HG03565 (cell line): ENCODE data around the gene MCCC1.
"Not testable (repeated sequence)": the region's sequence is repeated elsewhere in the genome, so short reads cannot be mapped to it uniquely, and the experiment has no call there.

Experiments used
- ATAC-seq: cut with Tn5 transposase; IDR thresholded peaks from one replicate; pipeline ENCODE4 v1.9.1; 2021; ENCODE audit warnings: mild to moderate bottlenecking, moderate library complexity; ENCODE audit not compliant: unreplicated experiment

MCCC1 gene

DNA sequence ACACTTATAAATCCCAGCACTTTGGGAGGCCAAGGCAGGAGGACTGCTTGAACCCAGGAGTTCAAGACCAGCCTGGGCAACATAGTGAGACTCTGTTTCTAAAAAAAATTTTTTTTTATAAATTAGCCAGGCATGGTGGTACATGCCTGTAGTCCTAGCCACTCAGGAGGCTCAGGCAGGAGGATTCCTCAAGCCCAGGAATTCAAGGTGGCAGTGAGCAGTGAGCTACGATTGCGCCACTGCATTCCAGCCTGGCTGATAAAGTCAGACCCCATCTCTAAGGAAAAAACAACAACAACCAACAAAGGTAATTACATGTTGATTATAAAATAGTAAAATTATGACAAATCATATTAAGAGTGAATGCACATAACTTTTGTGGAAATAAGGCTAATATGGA is 40.9 kb downstream of the MCCC1 start:
- no peak for ATAC-seq

DNA sequence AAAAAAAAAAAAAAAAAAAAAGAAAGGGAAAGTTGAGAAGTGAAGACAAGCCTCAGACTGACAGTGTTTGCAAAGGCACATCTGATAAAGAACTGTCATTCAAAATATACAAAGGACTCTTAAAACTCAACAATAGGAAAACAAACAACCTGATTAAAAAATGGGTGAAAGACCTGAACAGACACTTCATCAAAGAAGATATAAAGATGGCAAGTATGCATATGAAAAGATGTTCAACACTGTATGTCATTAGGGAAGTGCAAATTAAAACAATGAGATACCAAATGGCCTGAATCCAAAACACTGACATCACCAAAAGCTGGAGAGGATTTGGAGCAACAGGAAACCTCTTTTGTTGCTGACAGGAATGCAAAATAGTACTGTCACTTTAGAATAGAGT is 48.6 kb downstream of the MCCC1 start:
- ATAC-seq, result no peak

DNA sequence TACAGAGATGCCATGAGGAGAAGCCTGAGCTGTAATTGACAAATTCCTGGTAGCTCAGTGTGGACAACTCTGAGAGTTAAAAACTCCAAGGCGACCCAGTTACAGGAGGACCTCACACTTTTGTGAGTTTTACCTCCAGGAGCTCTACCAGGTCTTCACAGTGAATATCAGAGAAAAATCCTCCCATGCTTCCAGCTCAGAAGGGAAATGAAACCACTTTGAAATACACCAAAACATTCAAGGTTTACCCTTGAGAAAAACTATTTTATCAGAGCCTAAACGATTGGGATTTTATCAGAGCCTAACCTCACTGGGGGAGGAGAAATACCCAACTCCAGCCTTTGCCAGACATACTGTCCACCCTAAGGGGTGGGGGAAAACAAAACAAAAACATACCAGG is 52.4 kb downstream of the MCCC1 start:
- ATAC-seq, result no peak

DNA sequence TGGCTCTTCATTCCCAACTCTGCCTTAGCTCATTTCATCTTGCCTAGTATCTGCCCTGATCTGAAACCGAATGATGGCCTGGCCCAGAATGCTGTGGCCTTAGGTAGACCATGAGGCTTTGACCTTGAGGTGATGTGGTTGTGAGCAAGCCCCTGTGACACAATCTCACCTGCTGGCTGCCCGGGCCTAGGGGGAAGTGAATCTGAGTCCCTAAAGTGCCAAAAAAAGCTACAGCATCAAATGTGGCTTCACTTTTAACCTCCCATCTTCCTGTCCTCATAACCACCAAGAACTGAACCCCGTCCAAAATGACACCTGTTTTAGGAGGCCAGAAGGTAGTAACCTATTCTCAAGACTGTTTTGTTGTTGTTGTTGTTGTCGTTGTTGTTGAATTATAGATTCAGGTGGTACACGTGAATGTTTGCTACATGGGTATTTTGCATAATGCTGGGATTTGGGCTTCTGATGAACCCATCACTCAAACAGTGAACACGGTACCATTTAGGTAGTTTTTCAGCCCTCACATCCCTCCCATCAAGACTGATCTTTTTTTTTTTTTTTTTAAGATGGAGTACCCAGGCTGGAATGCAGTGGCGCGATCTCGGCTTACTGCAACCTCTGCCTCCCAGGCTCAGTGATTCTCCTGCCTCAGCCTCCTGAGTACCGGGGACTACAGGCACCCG is 54.6 kb downstream of the MCCC1 start:
- peak; percentile 95 for ATAC-seq

DNA sequence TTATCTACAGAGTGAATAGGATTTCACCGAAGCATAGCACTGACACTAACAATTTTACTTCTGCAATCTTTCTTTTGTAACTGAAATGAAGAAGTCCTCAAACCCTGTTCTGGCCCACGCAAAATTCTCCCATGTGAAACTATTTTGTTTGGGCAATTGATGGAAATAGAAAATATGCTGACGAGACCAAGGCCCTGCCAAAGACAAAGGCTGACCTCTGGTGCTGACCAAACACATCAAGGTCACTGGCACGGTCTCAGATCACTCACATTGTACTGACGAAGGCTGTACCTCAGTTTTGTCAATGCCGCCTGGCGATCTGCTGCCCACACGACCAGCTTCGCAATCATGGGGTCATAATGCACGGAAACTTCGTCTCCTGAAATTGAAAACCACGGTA is 60.5 kb downstream of the MCCC1 start:
- ATAC-seq, result no peak

DNA sequence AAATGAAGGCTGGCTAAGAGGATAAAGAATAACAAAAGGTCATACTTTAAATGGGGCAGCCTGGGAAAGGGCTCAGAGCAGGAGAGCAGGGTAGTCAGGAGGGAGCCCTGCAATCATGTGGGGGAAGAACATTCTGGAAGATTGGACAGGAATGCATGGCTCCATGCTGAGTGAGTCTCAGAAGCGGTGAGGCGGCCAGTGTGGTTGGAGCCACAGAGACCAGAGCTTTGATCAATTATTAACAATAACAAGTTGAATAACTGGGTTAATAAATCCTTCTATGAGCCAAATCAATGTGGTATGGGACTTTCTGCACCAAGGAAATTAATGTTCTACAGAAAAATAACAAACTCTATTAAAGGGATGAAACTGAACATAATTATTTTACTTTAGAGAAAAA is 61.1 kb downstream of the MCCC1 start:
- ATAC-seq, result no peak

DNA sequence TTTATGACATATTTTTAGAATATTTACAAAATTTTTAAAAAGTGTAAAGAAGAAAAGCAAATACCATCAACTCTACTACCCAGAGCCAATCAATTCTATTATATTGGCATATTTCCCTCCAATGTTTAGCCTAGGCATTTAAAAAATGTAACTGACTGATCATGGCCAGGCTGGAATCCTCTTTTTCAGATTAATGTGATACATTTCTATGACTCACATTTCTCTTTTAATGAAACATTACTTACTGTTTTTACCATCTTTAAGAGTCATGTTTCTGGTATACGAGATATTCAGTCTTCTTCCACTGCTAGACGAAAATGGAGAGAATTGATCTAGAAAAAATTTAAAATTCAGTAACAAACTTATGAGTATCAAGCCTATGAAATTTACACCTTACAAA is 65.5 kb downstream of the MCCC1 start:
- ATAC-seq, result no peak

DNA sequence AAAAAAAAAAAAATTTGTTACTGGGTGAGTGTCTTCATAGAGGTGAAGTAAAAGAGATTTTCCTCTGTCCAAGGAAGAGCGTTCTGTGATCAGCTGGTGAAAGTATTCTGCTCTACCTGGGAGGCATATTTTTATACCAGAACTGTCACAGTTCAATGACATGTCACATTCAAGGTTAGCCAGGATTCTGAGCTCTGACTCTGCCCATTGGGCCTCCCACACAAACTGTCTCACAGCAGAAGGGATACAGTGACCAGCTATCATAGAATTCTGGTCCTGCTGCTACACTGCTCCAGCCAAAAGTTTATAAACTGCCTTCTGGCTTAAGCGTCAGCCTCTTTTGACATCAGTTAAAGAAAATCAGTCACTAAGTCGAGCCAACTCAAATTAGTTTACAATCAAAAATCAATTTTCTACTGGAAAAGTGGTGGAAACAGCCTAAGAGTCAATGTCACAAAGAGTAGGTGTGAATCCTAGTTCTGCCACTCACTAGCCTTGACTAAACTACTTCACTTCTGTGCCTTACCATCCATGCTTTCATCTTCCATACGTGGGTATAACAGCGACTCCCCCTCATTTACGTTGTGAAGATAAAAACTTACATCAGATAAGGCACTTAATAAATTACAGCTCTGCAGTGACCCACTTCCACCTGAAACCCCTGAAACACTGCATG is 66.3 kb downstream of the MCCC1 start:
- no peak for ATAC-seq

DNA sequence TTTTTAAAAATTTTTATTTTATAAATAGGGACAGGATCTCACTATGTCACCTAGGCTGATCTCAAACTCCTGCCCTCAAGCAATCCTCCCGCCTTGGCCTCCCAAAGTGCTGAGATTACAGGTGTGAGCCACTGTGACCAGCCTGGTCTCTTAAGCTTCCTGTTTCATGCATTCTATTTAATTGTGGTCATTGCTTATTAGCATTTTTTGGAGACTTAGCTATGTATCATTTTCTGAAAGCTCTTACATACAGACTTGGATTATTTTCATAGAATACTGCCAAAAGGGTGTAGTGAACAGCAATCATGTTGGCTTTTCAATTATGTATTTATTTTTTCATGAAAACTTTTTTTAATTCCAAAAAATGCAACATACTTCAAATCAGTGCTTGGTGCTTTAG is 67.5 kb downstream of the MCCC1 start:
- no peak for ATAC-seq

DNA sequence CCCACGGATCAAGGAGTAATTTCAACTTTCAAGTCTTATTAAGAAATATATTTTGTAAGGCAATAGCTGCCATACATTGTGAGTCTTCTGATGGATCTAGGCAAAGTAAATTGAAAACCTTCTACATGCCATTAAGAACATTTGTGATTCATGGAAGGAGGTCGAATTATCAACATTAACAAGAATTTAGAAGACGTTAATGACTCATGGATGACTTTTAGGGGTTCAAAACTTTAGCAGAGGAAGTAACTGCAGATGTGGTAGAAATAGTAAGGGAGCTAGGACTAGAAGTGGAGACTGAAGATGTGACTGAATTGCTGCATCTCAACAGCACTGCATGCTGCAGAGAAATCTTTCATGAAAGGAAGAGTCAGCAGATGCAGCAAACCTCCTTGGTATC is 70.9 kb downstream of the MCCC1 start:
- no peak for ATAC-seq

DNA sequence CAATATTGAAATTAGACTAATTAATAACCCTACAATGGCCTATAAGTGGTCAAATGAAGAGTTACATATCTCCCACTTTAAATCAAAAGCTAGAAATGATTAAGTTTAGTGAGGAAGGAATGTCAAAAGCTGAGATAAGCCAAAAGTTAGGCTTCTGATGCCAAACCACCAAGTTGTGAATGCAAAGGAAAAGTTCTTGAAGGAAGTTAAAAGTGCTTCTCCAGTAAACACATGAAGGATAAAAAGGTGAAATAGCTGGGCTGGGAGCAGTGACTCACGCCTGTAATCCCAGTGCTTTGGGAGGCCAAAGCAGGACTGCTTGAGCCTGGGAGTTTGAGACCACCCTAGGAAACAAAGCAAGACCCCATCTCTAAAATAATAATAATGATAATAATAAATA is 72.0 kb downstream of the MCCC1 start:
- ATAC-seq, result no peak

DNA sequence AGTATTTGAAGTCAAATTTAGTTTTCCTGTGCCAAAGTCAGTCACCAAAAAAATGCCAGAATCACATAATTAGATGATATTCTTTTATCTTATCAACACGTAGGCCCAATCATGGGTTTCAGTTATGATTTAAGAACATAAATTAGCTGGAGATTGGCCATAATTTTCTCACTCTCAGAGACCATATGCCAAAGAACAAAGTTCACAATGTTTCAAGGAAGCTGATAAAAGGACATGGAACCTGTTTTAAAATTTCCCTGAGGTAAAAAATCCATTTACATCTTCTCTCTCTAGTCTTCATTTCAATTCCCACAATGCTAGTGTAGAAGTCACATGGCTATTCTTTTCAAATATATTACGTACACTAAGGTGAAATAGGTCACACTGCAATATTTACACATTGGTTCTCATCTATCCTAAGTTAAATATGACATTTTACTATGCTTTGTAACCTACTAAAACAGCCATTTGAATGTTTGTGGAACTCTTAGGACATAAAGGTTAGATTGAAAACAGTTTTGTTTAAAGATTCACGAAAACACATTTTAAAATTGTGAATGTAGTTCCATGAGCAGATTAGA is 76.3 kb downstream of the MCCC1 start:
- no peak for ATAC-seq

DNA sequence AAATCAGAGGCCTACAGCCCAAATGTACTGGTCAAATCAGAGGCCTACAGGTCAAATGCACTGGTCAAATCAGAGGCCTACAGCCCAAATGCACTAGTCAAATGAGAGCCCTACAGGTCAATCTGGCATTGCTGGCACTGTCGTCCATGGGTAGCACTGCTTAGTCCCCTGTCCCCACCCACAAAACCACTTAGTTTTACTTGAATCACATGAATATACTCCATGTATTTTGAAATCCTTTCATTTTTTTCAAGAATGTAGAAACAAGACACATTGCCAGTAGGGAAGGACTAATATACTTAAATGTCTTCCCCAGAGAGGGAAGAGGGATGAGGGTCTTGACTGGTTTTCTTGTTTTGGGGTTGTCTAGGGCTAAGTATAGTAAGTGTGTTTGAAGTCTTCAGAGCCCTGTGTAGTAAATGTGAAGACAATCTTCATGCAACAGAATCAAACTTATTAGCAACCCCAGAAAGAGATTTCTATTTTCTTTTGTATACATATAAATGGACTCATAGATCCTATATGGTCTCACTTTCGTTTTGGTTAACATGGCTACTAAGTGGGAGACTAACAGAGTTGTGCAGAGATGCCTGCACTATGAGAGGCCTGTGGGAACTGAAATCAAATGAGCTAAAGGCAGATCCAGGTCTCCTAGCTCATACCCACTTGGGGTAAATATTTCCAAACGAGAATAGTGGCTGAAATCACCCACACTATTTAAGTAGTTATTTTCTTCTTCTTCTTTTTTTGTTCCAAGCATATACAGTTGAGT is 80.7 kb downstream of the MCCC1 start:
- ATAC-seq, result no peak

DNA sequence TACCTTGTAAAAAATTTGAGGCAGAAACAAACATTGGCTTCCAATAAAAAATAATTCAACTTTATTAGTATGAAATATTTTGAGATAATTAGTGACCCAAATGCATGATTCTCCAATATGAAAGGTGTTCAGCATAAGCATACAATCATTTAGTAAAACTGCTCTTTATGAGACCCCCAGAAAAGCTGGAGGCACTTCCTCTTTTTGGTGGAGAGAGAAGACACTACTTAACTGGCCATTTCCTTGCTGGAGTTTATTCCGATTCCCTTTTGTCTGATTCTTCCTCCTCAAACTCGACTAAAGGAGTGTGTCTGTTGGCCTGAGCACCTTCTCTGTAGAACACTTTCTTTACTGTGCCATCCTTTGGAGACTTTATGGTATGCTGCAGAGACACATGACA is 84.1 kb downstream of the MCCC1 start:
- ATAC-seq, result no peak

DNA sequence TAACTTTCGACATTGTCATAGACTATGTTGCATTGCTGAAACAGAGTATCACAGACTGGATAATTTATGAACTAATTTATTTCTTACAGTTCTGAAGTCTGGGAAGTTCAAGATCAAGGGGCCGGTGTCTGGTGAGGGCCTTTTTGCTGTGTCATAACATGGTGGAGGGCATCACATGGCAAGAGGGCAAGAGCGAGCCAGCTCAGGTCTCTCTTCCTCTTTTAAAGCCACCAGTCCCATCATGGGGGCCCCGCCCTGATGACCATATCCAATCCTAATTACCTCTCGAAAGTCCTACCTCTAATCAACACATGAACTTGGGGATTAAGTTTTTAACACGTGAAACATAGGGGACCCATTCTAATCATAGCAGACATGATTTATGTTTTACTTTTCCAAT is 85.4 kb downstream of the MCCC1 start:
- no peak for ATAC-seq

DNA sequence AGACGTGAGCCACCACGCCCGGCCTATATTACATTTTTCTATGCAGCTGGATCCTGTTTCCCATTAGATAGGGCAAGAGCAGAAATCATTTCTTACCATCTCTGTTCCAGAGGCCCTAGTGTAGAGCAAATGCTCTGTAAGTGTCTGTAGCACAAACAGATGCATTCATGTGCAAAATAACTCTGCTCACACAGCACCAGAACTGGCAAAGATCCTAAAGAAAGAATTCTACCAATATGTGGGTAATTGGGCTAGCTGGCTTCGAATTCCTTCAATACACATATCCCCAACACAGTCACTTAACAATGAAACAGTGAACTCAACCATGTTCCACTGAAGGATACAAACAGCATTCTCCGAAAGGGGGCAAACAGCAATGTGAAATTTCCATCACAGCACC is 86.2 kb downstream of the MCCC1 start:
- no peak for ATAC-seq

DNA sequence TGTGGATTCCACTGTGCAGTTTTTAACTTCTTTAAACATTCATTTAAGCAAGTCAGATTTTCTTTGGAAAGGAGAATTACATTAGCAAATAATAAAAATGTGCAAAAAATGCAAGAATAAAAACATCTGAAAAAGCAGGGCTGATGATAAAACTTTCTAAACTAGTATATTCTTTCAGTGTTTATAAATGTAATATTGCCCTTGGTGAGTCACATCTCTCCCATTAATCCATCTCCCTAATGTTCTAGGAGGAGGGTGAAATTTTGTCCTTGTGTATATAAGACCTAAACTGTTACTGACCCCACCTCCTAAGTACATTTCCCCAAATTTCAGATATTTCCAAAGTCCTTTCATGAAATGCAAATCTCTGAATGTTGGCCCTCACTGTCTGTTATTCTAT is 90.5 kb downstream of the MCCC1 start:
- no peak for ATAC-seq

DNA sequence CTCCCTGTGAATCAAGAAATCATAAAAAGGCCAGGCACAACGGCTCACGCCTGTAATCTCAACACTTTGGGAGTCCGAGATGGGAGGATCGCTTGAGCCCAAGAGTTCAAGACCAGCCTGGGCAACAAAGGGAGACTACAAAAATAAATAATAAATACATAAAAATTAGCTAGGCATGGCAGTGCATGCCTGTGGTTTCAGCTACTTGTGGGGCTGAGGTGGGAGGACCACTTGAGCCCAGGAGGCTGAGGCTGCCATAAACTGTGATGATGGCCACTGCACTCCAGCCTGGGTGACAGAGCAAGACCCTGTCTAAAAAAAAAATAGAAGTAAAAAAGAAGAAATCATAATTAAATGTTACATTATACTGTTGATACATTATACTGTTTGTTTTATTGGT is 91.0 kb downstream of the MCCC1 start:
- ATAC-seq, result no peak

DNA sequence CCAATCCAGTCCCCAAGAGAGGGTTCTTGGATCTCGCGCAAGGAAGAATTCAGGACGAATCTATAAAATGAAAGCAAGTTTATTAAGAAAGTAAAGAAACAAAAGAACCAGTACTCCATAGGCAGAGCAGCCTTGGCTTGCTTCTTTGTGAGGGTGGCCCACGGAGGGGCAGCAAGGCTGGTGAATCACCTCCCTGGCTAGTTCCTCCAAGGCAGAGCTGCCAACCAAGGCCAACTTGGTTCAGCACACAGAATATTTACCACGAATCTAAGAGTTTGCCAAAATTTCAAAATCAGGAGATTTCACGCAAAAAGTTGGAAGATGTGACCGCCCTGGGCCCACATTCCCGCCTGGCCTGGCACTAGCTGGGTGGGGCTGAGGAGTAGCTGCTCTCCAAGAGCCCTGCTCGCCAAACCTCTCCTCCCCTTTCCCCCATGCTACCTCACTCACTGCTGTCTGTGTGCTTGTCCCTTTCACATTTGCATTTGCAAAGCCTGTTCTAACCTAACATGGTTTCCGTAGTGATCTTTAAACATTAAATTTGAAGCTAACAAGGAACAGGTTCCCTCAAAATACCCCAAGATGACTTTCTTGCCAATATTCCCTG is 92.8 kb downstream of the MCCC1 start:
- ATAC-seq, result no peak

DNA sequence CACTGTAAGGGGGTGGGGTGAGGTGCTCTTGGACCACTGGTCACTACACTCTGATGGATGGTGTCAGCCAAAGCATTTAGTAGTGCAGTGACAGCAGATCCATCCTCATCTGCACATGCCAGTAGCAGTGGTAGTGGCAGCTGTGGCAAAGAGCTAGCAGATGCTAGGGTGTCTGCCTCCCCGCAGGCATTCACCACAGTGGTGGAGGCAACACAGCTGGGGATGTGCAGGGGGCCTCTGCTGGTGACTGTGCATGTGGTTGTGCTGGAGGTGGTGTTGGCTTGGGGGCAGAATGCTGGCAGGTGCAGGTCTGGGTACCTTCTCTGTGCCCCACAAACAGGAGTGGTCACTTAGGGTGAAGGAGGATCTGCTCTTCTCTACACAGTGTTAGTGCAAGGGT is 99.5 kb downstream of the MCCC1 start:
- no peak for ATAC-seq

DNA sequence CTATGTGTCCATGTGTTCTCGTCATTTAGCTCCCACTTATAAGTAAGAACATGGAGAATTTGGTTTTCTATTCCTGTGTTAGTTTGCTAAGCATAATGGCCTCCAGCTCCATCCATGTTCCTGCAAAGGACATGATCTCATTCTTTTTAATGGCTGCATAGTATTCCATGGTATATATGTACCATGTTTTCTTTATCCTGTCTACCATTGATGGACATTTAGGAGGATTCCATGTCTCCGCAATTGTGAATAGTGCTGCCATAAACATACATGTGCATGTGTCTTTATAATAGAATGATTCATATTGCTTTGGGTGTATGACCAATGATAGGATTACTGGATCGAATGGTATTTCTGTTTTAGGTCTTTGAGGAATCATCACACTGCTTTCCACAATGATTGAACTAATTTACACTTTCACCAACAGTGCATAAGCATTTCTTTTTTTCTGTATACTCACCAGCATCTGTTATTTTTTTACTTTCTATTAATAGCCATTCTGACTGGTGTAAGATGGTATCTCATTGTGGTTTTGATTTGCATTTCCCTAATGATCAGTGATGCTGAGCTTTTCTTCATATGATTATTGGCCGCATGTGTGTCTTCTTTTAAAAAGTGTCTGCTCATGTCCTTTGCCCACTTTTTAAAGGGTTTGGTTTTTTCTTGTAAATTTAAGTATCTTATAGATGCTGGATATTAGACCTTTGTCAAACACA is 105.7 kb downstream of the MCCC1 start:
- ATAC-seq, result not testable (repeated sequence)
